ENCODE results near the gene CLPSL1. TPM values are rescaled to one million over a fixed set of nuclear protein-coding genes. Genes with fewer than 3 reads are reported as not detected.

The CLPSL1 gene
- total and polyA plus RNA-seq, 2 experiments from 2014 or later, result not detected

DNA sequence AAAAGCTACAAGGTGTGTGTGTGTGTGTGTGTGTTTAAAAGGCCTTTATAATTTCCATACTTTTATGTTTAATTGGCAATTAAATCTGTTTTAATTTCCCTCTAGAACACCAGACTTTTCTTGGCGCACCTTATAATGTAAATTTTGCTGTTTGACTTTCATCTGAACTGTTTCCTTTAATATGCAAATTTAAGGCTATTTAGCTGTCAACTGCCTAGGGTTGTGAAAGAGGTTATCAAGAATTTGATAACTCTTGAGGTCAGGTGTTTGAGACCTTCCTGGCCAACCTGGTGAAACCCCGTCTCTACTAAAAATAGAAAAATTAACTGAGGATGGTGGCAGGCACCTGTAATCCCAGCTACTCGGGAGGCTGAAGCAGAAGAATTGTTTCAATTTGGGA, 20.3 kb downstream of the CLPSL1 start:
- 0 out of 2 replicates have a peak, but pooled peaks cover 6% of the 10 kb centered on the region for H3F3A ChIP-seq (replicated peaks; ENCODE audit: low read depth)
- no peaks in the 10 kb centered on the region for H3K9me3 Mint-ChIP-seq
- TF ChIP-seq NANOG (IDR thresholded peaks at IDR 0.05; ENCODE audit: borderline replicate concordance) (peak; percentile 58; the same call in 1 of the 2 replicates), POLR2AphosphoS5 (IDR thresholded peaks at IDR 0.05; ENCODE audit: low read depth) (no peak), JUNB (IDR thresholded peaks at IDR 0.05; ENCODE audit: unreplicated experiment) (no peak), CREB1 (CRISPR knock-in tag; IDR thresholded peaks at IDR 0.05; ENCODE audit: low read depth) (no peak), EZH2 (IDR thresholded peaks at IDR 0.05; ENCODE audit: low read depth, unreplicated experiment) (no peak)

DNA sequence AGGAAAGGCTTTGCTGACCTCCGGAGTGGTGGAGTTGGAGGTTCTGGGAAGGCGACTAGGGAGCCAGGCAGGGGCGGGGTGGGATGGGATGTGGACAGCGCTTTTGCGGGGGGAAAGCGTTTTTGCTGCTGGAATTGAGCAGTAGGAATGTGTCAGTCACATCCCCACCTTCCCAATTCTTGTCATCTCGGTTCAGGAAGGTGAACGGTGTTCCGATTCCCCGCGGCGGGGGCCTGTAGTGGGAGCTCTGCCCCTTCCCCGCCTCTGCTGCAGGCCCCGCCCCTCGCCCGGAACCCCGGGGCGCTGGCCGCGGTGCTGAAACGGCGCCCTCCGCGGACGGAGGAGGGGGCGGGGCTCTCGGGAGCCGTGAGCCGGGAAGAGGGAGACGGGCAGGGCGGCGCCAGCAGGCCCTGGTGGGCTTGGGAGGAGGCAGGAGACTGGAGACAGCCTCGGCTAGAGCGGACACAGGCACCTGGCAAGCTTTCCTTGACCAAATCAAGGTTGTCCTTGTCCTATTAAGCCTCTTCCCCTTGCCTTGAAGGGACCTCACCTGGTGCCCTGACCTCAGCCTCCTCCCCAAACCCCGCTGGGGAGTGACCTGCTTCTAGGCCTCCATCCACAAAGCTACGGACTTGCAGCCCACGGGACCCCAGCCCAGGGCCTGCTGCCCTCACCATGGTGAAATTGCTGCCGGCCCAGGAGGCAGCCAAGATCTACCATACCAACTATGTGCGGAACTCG, 24.3 kb downstream of the CLPSL1 start, which contains the start of gene LHFPL5:
TSS of gene LHFPL5 (plus strand) at position 357 of the 741 bp plus-strand sequence. CDS start at position 676, 319 bp downstream.
- Mint-ChIP-seq H3K27ac (no peak within 1 kb of the TSS), H3K9me3 (no peaks in the 10 kb centered on the region), H3K27me3 (ENCODE audit: insufficient read depth, low read depth, poor library complexity) (peaks cover 13% of the 10 kb centered on the region), H3K36me3 (ENCODE audit: low read depth) (no peaks in the 10 kb centered on the region), H3K4me3 (peak within 1 kb of the TSS; percentile 74), H3K4me1 (peaks cover 14% of the 10 kb centered on the region)
- no peaks in the 10 kb centered on the region for H4K20me1 ChIP-seq (replicated peaks; ENCODE audit: insufficient read depth)
- ATAC-seq (peak; percentile 97), DNase-seq (ENCODE audit: low spot score) (peak; percentile 89)
- H3K27me3 ChIP-seq (ENCODE audit: insufficient read depth), result no peaks in the 10 kb centered on the region
- no peaks in the 10 kb centered on the region for H3K9me2 ChIP-seq (ENCODE audit: insufficient read depth)
- peak within 1 kb of the TSS; percentile 93 for H2AFZ ChIP-seq
- H3K27ac ChIP-seq (ENCODE audit: low read depth), result no peak within 1 kb of the TSS
- H3K4me1 ChIP-seq (ENCODE audit: insufficient read depth), result peaks cover 13% of the 10 kb centered on the region; the same call in 1 of the 2 replicates
- no peaks in the 10 kb centered on the region for H3K79me2 ChIP-seq (replicated peaks; ENCODE audit: insufficient read depth)
- H3K4me2 ChIP-seq, result peak within 1 kb of the TSS; percentile 77
- H3K36me3 ChIP-seq (ENCODE audit: insufficient read depth), result no peaks in the 10 kb centered on the region
- peak within 1 kb of the TSS; percentile 62 for H3K4me3 ChIP-seq
- no peaks in the 10 kb centered on the region for H3F3A ChIP-seq (replicated peaks; ENCODE audit: low read depth)
- peak; percentile 99 for TF ChIP-seq REST (IDR thresholded peaks at IDR 0.05; ENCODE audit: unreplicated experiment)
- no peak for TF ChIP-seq ZNF114 (CRISPR knock-in tag; IDR thresholded peaks at IDR 0.05)
- no peak for TF ChIP-seq STAT1 (IDR thresholded peaks at IDR 0.05; ENCODE audit: unreplicated experiment)
- no peak for TF ChIP-seq EZH2 (IDR thresholded peaks at IDR 0.05; ENCODE audit: low read depth, unreplicated experiment)
- TF ChIP-seq, protein P1, sequence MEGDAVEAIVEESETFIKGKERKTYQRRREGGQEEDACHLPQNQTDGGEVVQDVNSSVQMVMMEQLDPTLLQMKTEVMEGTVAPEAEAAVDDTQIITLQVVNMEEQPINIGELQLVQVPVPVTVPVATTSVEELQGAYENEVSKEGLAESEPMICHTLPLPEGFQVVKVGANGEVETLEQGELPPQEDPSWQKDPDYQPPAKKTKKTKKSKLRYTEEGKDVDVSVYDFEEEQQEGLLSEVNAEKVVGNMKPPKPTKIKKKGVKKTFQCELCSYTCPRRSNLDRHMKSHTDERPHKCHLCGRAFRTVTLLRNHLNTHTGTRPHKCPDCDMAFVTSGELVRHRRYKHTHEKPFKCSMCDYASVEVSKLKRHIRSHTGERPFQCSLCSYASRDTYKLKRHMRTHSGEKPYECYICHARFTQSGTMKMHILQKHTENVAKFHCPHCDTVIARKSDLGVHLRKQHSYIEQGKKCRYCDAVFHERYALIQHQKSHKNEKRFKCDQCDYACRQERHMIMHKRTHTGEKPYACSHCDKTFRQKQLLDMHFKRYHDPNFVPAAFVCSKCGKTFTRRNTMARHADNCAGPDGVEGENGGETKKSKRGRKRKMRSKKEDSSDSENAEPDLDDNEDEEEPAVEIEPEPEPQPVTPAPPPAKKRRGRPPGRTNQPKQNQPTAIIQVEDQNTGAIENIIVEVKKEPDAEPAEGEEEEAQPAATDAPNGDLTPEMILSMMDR (conservative IDR thresholded peaks at IDR 0.05; ENCODE audit: low read depth in 2 of 2), result 0 out of 4 replicates have a peak, but pooled peaks of 1 of the 2 experiments have one; percentile 2
- peak; percentile 38 for TF ChIP-seq CREB1 (CRISPR knock-in tag; IDR thresholded peaks at IDR 0.05; ENCODE audit: low read depth)
- no peak for TF ChIP-seq POLR2AphosphoS5 (IDR thresholded peaks at IDR 0.05; ENCODE audit: low read depth)
- no peak for TF ChIP-seq ZNF331 (CRISPR knock-in tag; IDR thresholded peaks at IDR 0.05; ENCODE audit: low read depth)
- no peak for TF ChIP-seq EZH2phosphoT487 (IDR thresholded peaks at IDR 0.05; ENCODE audit: unreplicated experiment)

More for the DNA sequence above, 20.3 kb downstream of the CLPSL1 start:
- H3K4me3 Mint-ChIP-seq, result no peak overlapping the region
- Histone ChIP-seq H3K4me1 (ENCODE audit: insufficient read depth) (peaks cover 14% of the 10 kb centered on the region), H3K4me3 (no peak overlapping the region), H3K27ac (ENCODE audit: low read depth) (no peak overlapping the region), H3K4me2 (no peak overlapping the region), H3K36me3 (ENCODE audit: insufficient read depth) (no peaks in the 10 kb centered on the region), H2AFZ (no peak overlapping the region), H4K20me1 (replicated peaks; ENCODE audit: insufficient read depth) (no peaks in the 10 kb centered on the region), H3K27me3 (ENCODE audit: insufficient read depth) (no peaks in the 10 kb centered on the region), H3K9me2 (ENCODE audit: insufficient read depth) (no peaks in the 10 kb centered on the region), H3K79me2 (replicated peaks; ENCODE audit: insufficient read depth) (no peaks in the 10 kb centered on the region)
- H3K27me3 Mint-ChIP-seq (ENCODE audit: insufficient read depth, low read depth, poor library complexity), result peaks cover 14% of the 10 kb centered on the region
- DNase-seq (ENCODE audit: low spot score) (no peak), ATAC-seq (no peak)
- no peak overlapping the region for H3K27ac Mint-ChIP-seq
- H3K4me1 Mint-ChIP-seq, result peaks cover 23% of the 10 kb centered on the region
- no peaks in the 10 kb centered on the region for H3K36me3 Mint-ChIP-seq (ENCODE audit: low read depth)

Data from GM23338 (cell line).